Stomach (tissue), 9 donors: ENCODE data around the gene TEPSIN. TPM values are rescaled to one million over a fixed set of nuclear protein-coding genes. Genes with fewer than 3 reads are reported as not detected.

Source experiments
- DNase-seq, 2 donors: peaks; one replicate each; pipeline versions ENCODE4 v3.0.0 to v3.0.0-alpha.2; 2013 to 2019
- H3K27ac ChIP-seq, 5 donors: fragments of 200-600 bp in 4 of 5; sonication (generic) in 4 of 5; one replicate each; pipeline ENCODE4 v1.5.1; 2013 to 2019; ENCODE audit warnings: mild to moderate bottlenecking in 1 of 5, moderate library complexity in 1 of 5
- H3K27me3 ChIP-seq, 3 donors: fragments of 200-600 bp; sonication (generic); one replicate each; pipeline ENCODE4 v1.5.1; 2017 to 2019; ENCODE audit warnings: mixed run types in 1 of 3
- H3K36me3 ChIP-seq, 4 donors: fragments of 200-600 bp; sonication (generic); 1 replicate in 3 of 4; 2 replicates in 1 of 4; pipeline ENCODE4 v1.5.1; 2016 to 2019
- H3K4me1 ChIP-seq, 4 donors: fragments of 200-600 bp; sonication (generic); one replicate each; pipeline ENCODE4 v1.5.1; 2016 to 2019
- H3K4me3 ChIP-seq, 4 donors: fragments of 200-600 bp; sonication (generic) in 3 of 4; one replicate each; pipeline ENCODE4 v1.5.1; 2016 to 2019; ENCODE audit warnings: mild to moderate bottlenecking in 1 of 4
- H3K9me3 ChIP-seq, 4 donors: fragments of 200-600 bp; sonication (generic); one replicate each; pipeline ENCODE4 v1.5.1; 2016 to 2019
- CTCF ChIP-seq, 7 experiments: fragments of 450-650 bp in 4 of 7; fragments of 200-600 bp in 3 of 7; sonication (generic) in 3 of 7; IDR thresholded peaks; one replicate each; pipeline ENCODE4 v1.5.1; 2016 to 2019; ENCODE audit warnings: antibody characterized with exemption in 7 of 7, control low read depth in 2 of 7, mild to moderate bottlenecking in 1 of 7
- EP300 ChIP-seq: sonication (generic); formaldehyde crosslinking; IDR thresholded peaks from one replicate; pipeline ENCODE4 v1.6.1; 2017; ENCODE audit warnings: antibody characterized with exemption
- POLR2A ChIP-seq, 4 donors: fragments of 450-650 bp; IDR thresholded peaks; one replicate each; pipeline ENCODE4 v1.6.1; 2016; ENCODE audit warnings: antibody characterized with exemption in 4 of 4, control low read depth in 2 of 4, mild to moderate bottlenecking in 1 of 4, moderate library complexity in 1 of 4
- POLR2AphosphoS5 ChIP-seq, 3 donors: sonication (generic); formaldehyde crosslinking; IDR thresholded peaks; one replicate each; pipeline ENCODE4 v1.6.1; 2016; ENCODE audit warnings: antibody characterized with exemption in 3 of 3
- WGBS, 5 donors: extraction: QIAGEN DNeasy Blood & Tissue Kit in 3 of 5; methylation state at CpG; one replicate each; pipeline versions ENCODE4 v1.1.5 to v1.1.7; 2013 to 2018; 5-methylcytosine and 5-hydroxymethylcytosine counted together
- intact Hi-C: fragments of 100-400 bp; cut with DNase I; formaldehyde crosslinking; loops from one replicate; pipeline ENCODE4 v1.15.1; 2023; ENCODE audit warnings: low total_unique reads
- polyA plus RNA-seq, 3 donors: library from polyadenylated mRNA; stranded (reverse); fragments of 200-250 nt; gene quantifications; one replicate each; pipeline ENCODE4 v1.2.3, GENCODE V29; 2013
- total RNA-seq, 5 donors: library from RNA; depleted of rRNA; stranded (reverse); fragments of >200 nt; gene quantifications; one replicate each; pipeline versions ENCODE4 v1.1.0 to v1.2.3, GENCODE V29; 2014 to 2016
- donor health status: healthy with polysubstance abuse.
- donor health status: Bipolar disorder and iron deficiency.
- donor health status: healthy.

Gene TEPSIN
- total and polyA plus RNA-seq, 8 donors: 9.4 to 295 (median 21.4) TPM

GRCh38 chr17:81258292-81258691 lies 19.4 kb upstream of the TEPSIN start:
- Histone ChIP-seq H3K27ac (no peak overlapping the region), H3K36me3 (peaks cover 54 to 74% (median 69%) of the 10 kb centered on the region in 4 donors), H3K27me3 (no peaks in the 10 kb centered on the region), H3K4me1 (peaks cover 11 to 26% (median 20%) of the 10 kb centered on the region in 4 donors), H3K4me3 (no peak overlapping the region), H3K9me3 (no peaks in the 10 kb centered on the region)
- 78 to 89% (median 87%) methylated on average over 19 to 20 of the region's 20 CpGs for WGBS, 5 donors
- TF ChIP-seq CTCF (IDR thresholded peaks at IDR 0.05) (no peak), POLR2A (IDR thresholded peaks at IDR 0.05) (no peak), POLR2AphosphoS5 (IDR thresholded peaks at IDR 0.05) (no peak), EP300 (no peak)
- no peak for DNase-seq
- intact Hi-C loops: loop anchor here (5.0 kb wide), 1 partner anchor 344 kb away; no protein-coding TSS in a partner anchor

- WGBS, 5 donors: 93 to 96% (median 95%) methylated on average over 3 to 19 of the region's 19 CpGs
- TF ChIP-seq EP300 (no peak), POLR2A (IDR thresholded peaks at IDR 0.05) (no peak), POLR2AphosphoS5 (IDR thresholded peaks at IDR 0.05) (no peak), CTCF (IDR thresholded peaks at IDR 0.05) (no peak)
- H3K4me3 ChIP-seq: no peak overlapping the region
- intact Hi-C loops: loop anchor here (5.0 kb wide), 1 partner anchor 345 kb away; no protein-coding TSS in a partner anchor
- H3K9me3 ChIP-seq: no peaks in the 10 kb centered on the region
- no peak for DNase-seq
- H3K27ac ChIP-seq: no peak overlapping the region
- H3K27me3 ChIP-seq: no peaks in the 10 kb centered on the region
- H3K36me3 ChIP-seq: peaks cover 51 to 71% (median 67%) of the 10 kb centered on the region in 4 donors
- H3K4me1 ChIP-seq: peaks cover 11 to 30% (median 20%) of the 10 kb centered on the region in 4 donors
Measured at GRCh38 chr17:81257533-81257932, 18.7 kb upstream of the TEPSIN start.

- intact Hi-C loops: loop anchor here (5.0 kb wide), 1 partner anchor 346 kb away; no protein-coding TSS in a partner anchor
- WGBS, 5 donors: 78 to 86% (median 82%) methylated on average over 12 of the region's 12 CpGs
- no peak for DNase-seq
- Histone ChIP-seq H3K4me1 (peaks cover 11 to 30% (median 20%) of the 10 kb centered on the region in 4 donors), H3K9me3 (no peaks in the 10 kb centered on the region), H3K27me3 (no peaks in the 10 kb centered on the region), H3K36me3 (peaks cover 52 to 71% (median 67%) of the 10 kb centered on the region in 4 donors), H3K27ac (peak overlapping the region in 2 of 5 donors; percentile 72), H3K4me3 (no peak overlapping the region)
- no peak for TF ChIP-seq POLR2A (IDR thresholded peaks at IDR 0.05)
- no peak for TF ChIP-seq CTCF (IDR thresholded peaks at IDR 0.05)
- TF ChIP-seq POLR2AphosphoS5 (IDR thresholded peaks at IDR 0.05): no peak
- no peak for TF ChIP-seq EP300
Measured at GRCh38 chr17:81256616-81257015, 17.8 kb upstream of the TEPSIN start.

- intact Hi-C loops: loop anchor here (5.0 kb wide), 1 partner anchor 347 kb away; no protein-coding TSS in a partner anchor
- 19 to 32% (median 24%) methylated on average over 31 to 35 of the region's 35 CpGs for WGBS, 5 donors
- peaks cover 51 to 71% (median 67%) of the 10 kb centered on the region in 4 donors for H3K36me3 ChIP-seq
- H3K27me3 ChIP-seq: no peaks in the 10 kb centered on the region
- peak; percentile 93 to 96 for DNase-seq
- TF ChIP-seq EP300 (no peak), POLR2A (IDR thresholded peaks at IDR 0.05) (no peak), POLR2AphosphoS5 (IDR thresholded peaks at IDR 0.05) (peak; percentile 23 to 67 (median 52)), CTCF (IDR thresholded peaks at IDR 0.05) (peak in 5 of 7 experiments; percentile 35 to 83 (median 51))
- H3K9me3 ChIP-seq: no peaks in the 10 kb centered on the region
- H3K4me3 ChIP-seq: no peak overlapping the region
- H3K4me1 ChIP-seq: peaks cover 11 to 30% (median 20%) of the 10 kb centered on the region in 4 donors
- H3K27ac ChIP-seq: peak overlapping the region in 4 of 5 donors; percentile 35 to 72 (median 60)
Measured at GRCh38 chr17:81254955-81255717, 16.3 kb upstream of the TEPSIN start.
